ENCODE results near the gene GIPR.
"Not testable (repeated sequence)": the region's sequence is repeated elsewhere in the genome, so short reads cannot be mapped to it uniquely, and the experiment has no call there.

GIPR gene

DNA sequence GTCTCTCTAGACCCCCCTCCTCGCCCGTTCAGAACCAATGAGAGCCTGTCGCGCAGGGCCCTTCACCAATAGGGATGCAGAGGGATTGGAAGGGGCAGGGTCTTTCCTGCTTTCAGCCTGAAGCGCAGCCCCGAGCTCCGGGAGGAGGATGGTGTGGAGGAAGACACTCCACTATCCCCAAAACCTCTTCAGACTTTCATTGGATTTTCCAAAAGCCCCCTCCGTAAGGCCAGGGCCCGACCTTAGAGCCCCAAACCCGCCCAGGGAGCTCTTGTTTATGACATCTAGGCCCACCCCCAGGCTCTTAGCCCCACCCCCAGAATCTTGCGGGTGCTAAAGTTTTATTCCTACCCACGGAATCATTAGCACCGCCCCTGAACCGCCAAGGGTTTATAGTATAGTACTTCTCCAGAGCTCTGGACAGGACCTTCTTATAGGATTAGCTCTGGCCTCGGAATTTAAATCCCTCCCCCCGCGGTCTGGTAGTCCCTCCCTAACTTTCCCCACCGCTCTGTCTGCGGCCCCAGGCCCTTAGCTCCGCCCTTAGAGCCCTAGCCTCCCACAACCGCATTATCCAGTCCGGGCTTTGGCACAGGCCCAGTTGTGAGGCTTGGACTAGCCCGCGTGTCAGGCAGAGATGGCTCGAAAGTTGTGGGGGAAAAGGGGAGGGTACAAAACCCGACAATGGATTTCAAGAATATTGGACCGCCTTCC is 22.2 kb upstream of the GIPR start:
- DNase-seq = peak; percentile 7

DNA sequence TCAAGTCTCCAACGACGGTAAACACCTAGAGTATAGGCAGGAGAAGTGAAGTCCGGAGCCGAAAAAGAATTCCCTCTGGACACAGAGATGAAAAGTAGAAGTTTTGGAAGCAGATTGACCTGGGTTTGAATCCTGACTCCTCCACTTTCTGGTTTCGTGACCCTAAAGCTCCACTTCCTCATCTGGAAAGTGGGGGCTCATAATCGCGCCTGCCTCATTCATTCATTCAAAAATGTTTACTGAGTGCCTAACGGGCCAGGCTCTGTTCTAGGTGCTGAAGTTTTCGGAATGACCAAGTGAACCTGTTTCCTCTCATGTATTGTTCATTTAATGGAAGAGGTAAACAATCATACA is 21.7 kb upstream of the GIPR start:
- DNase-seq = no peak

DNA sequence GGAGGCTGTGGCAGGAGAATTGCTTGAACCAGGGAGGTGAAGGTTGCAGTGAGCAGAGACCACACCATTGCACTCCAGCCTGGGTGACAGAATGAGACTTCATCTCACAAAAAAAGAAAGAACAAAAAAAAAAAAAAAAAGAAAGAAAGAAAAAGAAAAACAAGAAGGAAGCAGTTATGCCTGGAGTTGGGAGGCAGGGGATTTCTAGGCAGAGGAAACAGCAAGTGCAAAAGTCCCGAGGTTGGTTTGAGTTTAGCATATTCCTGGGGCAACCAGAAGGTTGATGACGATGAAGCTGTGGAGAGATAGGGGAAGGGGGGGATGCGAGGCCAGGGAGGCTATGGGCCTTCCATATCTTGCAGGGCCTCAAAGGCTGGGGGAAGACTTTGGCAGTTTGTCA is 17.3 kb upstream of the GIPR start:
- no peak for DNase-seq

DNA sequence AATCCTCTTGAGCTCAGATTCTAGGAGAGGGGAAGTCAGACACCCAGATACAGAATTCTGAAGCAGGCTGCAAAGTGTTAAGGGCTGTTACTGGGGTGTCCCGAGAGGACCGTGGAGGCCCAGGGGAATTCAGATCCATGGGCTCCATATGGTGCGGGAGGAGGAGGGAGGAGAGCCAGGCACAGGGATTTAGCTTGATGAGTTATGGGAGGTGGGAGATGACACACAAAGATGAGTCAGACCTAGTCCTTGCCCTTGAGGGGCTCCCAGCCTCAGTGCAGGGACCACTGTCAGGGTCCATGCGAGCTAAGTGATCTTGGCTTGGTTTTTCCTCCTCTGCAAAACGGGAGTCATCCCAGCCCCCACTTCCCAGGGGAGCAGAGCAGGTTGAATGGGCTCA is 14.4 kb upstream of the GIPR start:
- no peak for DNase-seq

DNA sequence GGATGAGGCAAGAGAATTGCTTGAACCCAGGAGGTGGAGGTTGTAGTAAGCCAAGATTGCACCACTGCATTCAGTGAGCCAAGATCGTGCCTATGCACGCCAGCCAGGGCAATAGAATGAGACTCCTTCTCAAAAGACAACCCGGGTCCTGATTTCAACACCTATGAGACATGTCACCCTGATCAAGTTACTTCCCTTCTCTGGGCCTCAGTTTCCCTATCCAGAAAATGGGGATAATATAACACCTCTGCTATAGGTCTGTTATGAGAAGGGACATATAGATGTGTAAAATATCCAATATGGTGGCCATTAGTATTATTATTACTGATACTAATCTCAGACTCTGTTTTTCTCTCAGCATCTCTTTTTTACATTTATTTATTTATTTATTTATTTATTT is 12.9 kb upstream of the GIPR start:
- DNase-seq = no peak

GRCh38 chr19:45657520-45658167 is 10.4 kb upstream of the GIPR start:
- DNase-seq = no peak

- no peak for DNase-seq
Measured at GRCh38 chr19:45659096-45659729, 8.8 kb upstream of the GIPR start.

DNA sequence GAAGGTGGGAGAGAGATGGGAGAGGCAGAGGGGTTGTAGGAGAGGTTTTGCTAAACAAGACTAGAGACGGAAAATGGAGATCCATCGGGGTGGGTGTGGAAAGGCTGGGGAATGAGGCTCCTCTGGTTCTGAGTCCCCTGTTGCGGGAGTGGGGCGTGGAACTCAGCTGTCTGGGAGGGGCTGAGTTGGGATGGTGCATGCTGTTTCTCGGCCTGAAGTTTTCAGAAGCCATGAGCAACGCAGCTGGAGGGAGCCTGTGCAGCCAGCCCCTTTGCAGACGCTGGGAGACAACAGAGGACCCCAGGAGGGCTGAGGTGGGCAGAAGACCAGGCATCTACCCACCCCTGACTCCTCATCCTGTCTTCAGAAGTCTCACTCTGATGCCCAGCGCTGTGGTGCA is 7.4 kb upstream of the GIPR start:
- no peak for DNase-seq

DNA sequence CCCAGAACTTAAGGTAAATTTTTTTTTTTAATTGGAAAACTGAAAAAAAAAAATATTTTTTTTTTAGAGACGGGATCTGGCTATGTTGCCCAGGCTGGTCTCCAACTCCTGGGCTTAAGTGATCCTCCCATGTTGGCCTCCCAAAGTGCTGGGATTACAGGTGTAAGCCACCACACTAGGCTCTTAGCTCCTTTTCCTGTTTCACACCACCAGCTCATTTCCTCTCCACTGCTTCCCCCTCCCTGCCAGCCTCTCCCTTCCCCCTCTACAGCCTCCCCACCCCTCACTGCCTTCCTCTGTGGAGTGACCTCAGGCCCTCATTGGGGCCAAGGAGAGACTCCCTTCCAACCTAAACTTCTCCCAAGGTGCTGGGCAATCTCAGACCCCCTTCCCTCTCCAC is 4.2 kb upstream of the GIPR start:
- no peak for DNase-seq

DNA sequence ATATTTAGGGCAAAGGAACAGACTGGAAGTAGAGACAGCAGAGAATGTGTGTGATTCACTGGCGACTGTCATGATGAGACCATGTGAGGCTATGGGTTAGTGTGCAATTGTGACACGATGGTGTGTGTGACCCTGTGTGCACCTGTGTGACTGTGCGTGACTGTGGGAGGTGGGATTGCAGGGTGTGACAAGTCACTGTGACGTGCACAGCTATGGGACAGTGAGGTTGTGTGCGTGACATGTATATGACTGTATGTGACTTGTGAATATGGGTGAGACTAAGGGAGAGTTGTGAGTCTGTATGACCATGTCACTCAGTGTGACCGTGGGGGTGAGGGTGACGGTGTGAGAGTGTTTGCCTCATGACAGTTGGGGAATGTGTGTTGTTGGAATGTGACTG is 3.4 kb upstream of the GIPR start:
- no peak for DNase-seq

DNA sequence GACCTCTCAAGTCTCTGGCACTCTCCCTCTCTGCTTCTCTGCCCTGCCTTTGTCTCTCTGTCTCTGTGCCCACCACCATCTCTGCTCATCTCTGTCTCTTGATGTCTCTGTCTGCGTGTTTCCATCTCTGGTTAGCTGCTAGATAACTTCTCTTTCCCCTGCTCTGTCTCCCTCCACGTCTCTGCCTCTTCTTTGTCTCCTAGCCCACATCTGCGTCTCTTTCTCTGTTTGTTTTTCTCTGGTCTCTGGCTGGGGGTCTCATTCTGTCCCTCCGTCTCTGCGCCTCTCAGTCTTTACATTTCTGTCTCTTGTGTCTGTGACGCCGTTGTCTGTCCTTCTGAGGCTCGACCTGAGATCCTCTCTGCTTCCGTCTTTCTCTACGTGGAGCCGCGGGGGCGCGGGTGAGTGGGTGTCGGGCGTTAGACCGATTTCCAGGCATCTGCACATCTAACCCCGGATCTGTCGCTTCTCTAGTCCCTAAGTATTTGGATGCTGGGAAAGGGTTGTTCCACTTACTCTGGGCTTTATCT is 386 bp downstream of the GIPR start:
- DNase-seq = peak; percentile 31

DNA sequence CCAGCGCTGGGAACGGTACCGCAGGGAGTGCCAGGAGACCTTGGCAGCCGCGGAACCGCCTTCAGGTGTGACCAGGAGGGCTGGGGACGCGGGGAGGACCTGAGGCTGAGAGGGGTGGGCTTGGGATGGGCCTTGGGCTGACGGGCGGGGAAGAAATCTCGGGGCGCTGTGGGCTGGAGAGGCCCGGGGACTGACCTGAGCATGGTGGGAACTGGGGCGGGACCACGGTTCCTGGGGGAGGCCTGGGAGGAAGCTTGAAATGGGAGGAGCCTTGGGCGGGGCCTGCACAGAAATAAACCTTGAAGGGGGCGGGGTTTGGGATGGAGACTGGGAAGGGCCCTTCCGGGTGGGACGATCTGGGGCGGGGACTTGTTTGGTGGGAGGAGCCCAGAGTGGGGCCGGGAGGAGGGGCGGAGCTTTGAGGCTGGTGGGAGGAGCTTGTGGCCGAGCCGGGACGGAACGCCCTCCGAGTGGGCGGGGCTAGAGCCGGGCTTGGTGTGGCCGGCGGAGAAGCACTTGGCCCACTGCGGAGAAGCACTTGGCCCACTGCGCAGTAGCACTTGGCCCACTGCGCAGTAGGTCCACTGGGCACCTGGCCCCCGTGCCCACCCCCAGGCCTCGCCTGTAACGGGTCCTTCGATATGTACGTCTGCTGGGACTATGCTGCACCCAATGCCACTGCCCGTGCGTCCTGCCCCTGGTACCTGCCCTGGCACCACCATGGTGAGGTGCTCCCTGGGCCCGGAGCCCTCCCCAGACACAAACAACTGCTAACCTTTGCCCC is 2.8 kb downstream of the GIPR start:
- no peak for DNase-seq

DNA sequence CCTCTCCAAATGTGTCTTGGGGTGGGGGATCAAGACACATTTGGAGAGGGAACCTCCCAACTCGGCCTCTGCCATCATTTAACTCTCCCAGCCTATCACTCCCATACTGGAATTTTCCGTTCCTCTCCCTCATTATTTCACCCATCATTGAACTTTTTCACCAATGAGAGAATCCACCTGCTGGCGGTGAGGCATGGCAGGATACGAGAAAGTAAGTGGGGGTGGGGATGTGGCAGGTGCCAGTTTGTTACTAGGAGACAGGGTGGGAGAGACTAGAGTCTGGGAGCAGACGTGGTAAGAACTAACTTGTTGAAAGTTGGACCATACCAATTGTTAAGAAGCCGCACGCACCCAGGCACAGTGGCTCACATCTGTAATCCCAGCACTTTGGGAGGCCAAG is 6.9 kb downstream of the GIPR start:
- peak; percentile 51 for DNase-seq

GRCh38 chr19:45676851-45677263 is 8.8 kb downstream of the GIPR start:
- DNase-seq = no peak

- peak; percentile 62 for DNase-seq
Measured at GRCh38 chr19:45677351-45678230, 9.6 kb downstream of the GIPR start.

DNA sequence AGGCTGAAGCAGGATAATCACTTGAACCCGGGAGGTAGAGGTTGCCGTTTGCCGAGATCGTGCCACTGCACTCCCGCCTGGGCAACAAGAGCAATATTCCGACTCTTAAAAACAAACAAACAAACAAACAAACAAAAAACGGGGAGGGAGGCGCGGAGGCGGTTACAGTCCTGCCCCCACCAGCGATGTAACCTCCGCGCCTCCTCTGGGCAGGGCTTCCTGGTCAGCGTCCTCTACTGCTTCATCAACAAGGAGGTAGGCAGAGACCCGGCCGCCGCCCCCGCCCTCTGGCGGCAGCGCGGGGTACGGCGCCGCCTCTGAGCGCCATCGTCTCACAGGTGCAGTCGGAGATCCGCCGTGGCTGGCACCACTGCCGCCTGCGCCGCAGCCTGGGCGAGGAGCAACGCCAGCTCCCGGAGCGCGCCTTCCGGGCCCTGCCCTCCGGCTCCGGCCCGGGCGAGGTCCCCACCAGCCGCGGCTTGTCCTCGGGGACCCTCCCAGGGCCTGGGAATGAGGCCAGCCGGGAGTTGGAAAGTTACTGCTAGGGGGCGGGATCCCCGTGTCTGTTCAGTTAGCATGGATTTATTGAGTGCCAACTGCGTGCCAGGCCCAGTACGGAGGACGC is 13.5 kb downstream of the GIPR start:
- DNase-seq = peak; percentile 73

DNA sequence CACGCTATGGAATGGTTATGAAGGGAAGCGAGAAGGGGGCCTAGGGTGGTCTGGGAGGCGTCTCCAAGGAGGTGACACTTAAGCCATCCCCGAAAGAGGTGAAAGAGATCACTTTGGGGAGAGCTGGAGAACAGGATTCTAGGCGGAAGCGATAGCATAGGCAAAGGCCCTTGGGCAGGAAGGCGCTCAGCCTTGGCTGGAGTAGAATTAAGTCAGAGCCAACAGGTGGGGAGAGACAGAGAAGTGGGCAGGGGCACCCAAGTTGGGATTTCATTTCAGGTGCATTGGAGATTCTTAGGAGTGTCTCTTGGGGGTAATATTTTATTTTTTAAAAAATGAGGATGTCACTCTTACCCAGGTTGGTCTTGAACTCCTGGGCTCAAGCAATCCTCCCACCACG is 14.1 kb downstream of the GIPR start:
- DNase-seq = no peak

GRCh38 chr19:45682908-45683307 is 14.9 kb downstream of the GIPR start:
- no peak for DNase-seq

DNA sequence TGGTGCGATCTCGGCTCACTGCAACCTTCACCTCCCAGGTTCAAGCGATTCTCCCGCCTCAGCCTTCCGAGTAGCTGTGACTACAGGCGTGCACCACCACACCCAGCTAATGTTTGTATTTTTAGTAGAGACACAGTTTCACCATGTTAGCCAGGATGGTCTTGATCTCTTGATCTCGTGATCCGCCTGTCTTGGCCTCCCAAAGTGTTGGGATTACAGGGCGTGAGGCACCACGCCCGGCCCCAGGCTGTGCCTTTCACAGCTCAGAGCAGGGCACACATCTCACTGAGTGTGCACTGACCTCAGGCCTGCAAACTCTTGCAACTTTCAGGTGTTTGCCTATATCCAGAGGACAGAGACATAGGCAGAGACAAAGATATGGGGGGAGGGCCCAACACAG is 17.0 kb downstream of the GIPR start:
- not testable (repeated sequence) for DNase-seq

- no peak for DNase-seq
Measured at GRCh38 chr19:45687599-45687998, 19.6 kb downstream of the GIPR start.

DNA sequence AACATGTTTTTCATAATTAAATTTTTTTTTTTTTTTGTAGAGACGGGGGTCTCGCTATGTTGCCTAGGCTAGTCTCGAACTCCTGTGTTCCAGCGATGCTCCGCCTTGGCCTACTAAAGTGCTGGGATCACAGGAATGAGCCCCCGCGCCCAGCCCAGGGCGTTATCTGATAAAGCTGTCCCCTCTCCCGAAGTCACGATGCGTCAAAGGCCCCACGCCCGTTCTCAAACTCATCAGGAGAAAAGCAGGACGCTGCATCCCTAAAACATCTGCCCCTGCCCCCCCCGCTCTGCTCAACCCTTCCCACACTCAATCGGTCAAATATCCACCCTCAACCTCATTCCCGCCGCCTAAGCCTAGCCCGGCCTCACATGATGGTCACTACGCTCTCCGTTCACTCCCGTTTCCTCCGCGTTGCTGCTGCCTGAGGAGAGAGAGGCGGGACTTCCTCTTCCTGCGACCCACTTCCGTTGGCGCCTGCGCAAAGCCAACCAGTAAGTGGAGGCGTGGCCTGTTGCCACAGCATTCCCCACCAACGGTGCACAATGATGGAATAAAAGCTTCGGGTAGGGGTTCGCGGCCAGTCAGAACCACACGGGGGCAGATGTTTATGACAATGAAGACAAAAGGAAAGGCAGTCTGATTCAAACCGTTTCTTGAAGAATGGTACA is 23.6 kb downstream of the GIPR start, which contains the start of gene SNRPD2:
TSS of gene SNRPD2 (minus strand) at position 438 of the 671 bp plus-strand sequence. CDS start at position 373, 65 bp downstream.
- peak; percentile 95 for DNase-seq
